Hypothalamus (tissue), 51 donors: ENCODE data around the gene ARHGAP26.
"Not testable (repeated sequence)": the region's sequence is repeated elsewhere in the genome, so short reads cannot be mapped to it uniquely, and the experiment has no call there.

ENCODE experiments used
- DNase-seq, 51 donors: peaks; one replicate each; lab custom pipeline; 2025; lab: John Stamatoyannopoulos, UW

The ARHGAP26 gene

DNA sequence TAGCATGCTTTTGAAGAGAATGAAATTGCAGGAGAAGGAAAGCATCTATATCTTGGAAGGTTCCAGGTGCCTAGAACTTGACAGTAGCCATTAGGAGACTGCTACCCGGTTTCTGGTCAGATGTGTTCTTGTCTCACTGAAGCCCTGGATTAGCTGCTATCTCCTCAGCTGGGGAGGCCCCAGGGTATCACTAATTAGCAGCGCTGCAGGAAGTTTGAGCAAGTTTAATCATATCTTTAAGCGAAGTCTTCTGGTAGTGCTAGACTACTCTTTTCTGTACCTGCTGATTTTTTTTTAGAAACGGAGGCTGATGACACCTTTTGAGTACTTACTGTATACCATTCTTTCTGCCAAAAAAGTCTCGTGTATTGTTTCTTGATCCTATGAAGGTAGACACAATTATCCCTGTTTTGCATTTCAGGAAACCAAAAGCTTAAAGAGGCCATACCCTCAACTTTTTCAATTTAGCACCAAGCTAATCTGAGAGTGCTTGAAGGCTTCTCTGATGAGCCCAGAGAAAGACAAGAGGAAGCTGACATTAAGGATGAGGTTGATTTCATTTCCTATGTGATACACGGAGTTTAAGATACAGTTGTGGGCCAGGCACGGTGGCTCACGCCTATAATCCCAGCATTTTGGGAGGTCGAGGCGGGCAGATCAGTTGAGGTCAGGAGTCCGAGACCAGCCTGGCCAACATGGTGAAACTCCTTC, 201.3 kb downstream of the ARHGAP26 start:
- DNase-seq, result no peak

DNA sequence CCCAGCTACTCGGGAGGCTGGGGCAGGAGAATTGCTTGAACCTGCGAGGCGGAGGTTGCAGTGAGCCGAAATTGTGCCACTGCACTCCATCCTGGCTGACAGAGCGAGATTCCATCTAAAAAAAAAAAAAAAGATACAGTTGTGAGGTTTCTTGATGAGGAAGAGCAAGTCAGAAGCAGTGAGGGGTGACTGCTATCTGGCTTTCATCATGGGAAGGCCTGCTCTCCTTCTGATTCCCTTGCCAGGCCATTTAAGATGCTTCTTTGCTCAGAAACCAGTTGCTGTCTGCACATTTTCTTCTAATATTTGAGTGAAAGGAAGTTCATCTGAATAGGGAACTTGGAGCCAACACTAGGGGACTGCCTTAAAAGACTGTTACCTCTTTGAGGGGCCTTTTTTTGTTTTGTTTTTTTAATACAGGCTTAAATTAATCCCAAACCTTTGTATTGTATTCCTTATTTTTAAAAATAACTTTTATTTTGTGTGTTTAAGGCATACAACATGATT, 201.9 kb downstream of the ARHGAP26 start:
- no peak for DNase-seq

DNA sequence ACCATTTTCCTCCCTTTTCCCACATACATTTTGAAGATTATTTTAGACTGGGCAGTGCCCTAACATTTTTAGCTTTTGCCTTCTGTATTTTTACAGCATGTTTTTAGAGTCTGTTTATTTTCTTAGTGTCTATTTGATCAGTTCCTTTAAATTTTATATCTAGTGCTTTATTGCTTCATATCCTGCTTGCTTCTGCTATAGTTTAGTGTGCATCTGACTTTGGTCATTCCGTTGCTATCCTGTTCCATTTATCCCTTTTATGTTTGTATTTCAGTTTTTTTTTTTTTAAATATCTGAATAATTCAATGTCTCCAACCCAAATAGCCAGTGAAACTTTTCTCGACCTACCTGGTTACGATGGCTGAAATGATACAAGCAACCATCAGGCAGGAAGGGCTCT, 203.8 kb downstream of the ARHGAP26 start:
- DNase-seq, result no peak

DNA sequence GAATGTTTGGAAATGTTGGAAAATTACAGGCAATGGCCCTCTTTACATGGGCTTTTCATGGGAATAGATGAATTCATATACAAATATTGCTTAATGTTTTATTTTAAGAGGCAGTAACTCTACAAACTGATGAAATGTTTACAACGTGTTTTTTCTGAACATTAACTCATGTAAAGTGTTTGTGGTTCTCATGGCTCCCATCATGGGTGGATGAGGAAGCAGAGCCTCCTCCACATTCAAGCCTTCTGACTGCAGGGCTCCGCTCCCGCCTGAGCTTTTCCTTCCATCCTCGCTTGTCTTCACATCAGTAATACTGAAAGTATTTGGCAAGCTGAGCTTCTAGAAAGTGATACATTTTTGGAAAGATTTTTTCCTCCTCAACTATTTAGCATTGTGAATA, 204.2 kb downstream of the ARHGAP26 start:
- no peak for DNase-seq

DNA sequence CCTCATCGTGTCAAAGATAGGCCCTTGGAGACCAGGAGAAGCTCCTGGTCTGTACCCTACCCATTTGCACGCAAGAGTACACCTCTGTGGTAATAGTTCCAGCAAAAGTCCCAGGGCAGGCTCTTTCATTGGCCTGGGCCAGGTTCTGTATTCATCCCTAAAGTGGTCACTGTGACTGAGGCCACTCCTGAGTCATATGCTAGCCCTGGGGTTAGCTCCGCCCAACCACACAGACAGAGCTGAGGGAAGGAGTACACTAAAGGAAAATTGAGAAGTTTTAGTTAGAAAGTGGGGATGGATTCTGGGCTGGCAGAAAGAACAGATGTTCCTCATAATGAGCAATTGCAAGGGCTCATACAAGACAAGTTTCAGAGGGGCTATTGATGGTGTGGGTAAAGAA, 206.7 kb downstream of the ARHGAP26 start:
- no peak for DNase-seq

DNA sequence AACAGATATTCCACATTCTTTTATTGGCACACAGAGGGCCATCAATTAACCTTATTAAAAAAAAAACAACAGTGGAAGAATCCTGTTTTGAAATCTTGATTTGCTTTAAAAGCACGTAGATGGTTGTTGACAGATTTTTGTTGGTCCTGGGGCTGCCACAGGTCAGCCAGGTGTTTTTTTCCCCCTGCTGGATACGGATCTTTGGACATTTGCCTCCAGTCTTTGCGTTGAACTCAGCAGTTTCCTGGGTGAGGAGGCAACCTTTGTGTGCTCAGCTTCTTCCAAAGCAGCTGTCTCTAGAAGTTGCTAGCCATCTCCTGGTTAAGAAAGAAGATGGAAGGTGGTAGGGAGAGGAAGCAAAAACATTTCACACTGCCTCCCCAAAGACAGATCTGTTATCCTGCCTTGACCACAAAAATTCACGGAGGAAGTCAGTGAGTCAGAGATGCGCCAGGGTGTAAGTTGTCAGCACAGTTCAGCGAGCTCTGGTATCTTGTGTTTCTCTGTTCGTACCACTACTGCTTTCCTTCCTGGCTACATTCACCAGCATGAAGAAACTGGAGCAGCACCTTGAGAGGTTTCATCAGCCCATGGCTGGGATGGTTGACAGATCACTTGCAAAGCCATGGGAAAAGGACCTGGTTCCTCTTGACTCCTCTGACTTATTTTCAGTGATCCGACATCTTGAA, 207.3 kb downstream of the ARHGAP26 start:
- DNase-seq, result peak in 1 of 51 donors; percentile 41

DNA sequence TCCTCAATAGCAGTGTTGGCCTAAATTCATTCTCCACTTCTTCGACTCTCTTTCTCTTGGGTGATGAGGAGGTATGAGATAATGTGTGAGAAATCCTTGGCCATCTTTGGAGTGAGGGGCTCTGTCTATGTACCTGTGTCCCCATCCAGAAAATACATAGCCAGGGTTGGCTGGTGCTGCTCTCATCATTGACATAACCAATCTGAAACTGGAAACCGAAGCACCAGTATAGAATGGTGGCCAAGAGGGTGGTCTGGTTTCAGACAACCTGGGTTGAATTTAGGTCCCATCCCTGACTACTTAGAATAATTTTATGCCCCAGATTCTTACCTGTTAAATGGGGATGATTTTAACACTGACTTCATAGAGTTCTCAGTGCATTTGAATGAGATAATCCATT, 208.1 kb downstream of the ARHGAP26 start:
- no peak for DNase-seq

DNA sequence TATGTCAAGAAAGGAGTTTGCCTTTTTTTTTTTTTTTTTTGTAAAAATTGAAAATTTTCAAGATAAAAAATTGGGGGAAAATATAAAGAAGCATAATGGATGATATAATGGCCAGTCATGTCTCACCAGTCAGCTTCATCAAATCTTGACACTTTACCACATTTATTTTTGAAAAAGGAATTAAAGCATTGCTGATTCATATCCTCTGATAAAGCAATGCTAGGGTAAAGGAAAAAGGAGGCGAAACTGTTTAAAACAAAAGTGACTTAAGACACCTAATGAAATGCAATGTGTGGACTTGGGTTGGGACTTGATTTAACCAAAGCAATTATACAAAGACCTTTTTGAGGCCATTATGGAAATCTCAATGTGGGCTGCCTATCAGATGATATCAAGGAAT, 208.5 kb downstream of the ARHGAP26 start:
- DNase-seq, result no peak

DNA sequence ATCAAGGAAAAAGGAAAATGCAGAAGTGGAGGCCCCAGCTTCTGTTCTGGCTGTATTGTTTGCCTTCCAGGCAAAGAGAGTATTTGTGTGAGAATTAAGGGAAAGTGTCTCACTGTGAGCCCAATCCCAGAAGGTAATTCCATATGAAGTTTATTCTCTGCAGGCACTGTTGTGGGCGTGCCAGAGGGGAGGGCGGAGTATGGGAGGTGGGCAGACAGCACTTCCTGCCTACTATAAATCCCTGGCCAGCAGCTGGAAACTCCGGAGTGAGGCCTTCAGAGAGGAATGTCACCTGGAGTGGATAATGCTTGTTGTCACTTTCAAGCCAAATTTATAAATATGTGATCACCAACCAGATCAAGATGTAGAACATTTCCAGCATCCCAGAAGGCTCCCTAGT, 209.5 kb downstream of the ARHGAP26 start:
- DNase-seq, result no peak

DNA sequence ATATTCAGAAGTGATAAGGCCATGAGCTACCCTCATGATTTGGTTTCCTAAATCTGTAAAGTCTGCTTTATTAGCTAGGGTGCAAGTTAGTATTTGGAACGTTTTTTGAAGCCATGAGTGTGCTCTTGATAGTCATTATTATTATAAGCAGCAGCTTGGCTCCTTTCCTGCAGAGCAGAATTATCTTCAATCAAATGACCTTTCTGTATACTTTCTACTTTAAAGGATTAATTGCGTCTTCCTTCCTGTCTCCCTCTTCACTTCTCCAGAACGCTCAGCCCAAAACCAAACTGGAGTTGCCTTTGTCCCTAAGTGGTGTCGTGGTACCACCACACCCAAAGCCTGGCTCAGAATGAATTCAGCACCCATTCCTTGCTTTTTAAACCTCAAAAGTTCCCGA, 211.3 kb downstream of the ARHGAP26 start:
- no peak for DNase-seq

DNA sequence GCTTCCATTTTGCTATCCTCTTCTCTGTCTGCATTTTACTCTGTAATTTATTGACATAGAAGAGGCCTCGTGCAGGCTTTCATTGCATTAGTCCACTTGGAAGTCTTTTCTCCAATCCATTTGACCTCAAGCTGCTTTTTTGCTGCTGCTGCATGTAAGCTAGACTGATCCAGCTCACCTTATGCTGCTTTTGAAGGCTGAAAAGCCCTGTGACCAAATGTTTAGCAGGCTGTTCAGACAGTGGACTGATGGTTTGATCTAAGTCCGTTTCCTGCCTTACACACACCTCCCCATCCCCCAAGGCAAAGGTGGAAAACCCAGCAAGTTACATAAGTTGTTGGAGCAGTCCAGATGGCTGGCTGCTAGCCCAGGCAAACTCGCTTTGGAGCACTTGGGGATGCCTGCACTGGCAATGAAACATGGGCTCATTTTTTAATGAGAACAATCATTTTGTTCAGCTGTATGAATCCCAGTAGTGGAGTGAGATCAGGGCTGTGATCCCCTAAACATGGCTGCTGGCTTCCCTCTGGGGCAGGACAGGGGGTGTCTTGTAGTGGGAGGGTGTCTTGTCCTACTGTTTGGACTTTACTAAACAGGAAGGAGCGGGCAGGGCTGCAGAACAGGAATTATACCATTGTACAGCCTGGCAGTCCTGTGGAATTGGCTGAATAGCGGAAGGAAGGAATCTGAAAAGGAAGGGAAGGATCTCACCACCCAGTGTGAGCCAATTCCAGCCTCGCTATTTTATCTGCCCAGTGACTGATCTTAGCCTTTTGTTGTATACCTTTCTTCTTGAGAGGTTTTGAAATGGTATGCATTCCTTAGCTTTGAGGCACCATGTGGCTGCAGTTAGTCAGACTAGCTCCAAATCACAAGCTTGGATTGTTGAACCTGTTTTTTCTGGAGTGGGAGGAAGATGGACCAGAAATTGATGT, 212.0 kb downstream of the ARHGAP26 start:
- DNase-seq, result peak in 42 of 51 donors; percentile 4 to 83 (median 51)

DNA sequence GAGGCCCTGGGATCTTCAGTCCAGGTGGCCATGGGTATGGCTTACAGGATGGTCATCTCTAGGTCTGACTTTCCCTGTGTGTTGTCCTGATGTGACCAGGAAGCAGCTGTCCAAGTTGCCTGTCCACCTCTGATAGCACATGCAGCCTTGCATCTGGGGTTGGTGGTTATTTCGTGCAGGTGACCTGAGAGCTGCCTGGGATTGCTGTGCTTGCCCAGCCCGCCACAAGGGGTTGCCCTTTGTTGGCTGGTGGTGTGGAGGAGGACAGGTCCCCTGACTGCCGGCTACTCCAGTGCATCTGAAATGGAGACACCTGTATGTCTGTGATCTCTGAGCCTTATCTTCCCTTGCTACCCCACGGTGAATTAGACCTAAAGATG, 212.6 kb downstream of the ARHGAP26 start:
- peak in 1 of 51 donors; percentile 4 for DNase-seq

DNA sequence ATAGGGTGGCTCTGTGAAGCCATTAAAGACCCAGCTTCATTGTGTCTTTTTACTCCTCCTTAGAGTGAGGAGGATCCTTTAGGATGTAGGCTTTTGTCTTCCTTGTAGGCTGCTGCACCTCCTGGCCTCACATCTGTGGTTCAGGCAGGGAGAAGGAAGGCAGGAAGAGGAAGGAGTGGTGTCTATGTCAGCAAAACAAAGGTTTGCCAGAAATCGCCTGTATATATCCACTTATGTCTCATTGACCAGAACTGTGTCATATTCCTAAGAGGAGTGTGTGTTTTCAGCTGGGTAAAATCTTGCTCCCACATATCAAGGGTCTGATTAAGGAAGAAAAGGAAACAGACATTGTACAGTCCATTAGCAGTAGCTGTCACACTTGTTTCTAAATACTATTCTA, 213.8 kb downstream of the ARHGAP26 start:
- DNase-seq, result no peak

DNA sequence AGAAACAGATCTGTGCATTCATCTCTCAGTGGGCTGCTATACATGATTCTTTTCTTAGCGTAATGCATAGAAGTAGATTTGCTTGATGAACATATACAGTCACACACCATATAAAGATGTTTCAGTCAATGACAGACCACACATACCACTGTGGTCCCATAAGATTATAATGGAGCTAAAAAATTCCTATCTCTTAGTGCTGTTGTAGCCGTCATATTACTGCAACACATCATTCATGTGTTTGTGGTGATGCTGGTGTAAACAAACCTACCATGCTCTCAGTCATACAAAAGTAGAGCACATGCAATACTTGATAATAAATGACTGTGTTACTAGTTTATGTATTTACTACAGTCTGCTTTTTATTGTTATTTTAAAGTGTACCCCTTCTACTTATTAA, 214.3 kb downstream of the ARHGAP26 start:
- no peak for DNase-seq

DNA sequence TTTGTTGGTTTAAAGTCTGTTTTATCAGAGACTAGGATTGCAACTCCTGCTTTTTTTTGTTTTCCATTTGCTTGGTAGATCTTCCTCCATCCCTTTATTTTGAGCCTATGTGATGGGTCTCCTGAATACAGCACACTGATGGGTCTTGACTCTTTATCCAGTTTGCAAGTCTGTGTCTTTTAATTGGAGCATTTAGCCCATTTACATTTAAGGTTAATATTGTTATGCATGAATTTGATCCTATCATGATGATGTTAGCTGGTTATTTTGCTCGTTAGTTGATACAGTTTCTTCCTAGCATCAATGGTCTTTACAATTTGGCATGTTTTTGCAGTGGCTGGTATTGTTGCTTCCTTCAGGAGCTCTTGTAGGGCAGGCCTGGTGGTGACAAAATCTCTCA, 219.1 kb downstream of the ARHGAP26 start:
- DNase-seq, result not testable (repeated sequence)

DNA sequence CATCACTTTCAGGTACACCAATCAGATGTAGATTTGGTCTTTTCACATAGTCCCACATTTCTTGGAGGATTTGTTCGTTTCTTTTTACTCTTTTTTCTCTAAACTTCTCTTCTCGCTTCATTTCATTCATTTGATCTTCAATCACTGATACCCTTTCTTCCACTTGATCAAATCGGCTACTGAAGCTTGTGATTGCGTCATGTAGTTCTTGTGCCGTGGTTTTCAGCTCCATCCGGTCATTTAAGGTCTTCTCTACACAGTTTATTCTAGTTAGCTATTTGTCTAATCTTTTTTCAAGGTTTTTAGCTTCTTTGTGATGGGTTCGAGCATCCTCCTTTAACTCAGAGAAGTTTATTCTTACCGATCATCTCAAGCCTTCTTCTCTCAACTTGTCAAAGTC, 219.9 kb downstream of the ARHGAP26 start:
- DNase-seq, result not testable (repeated sequence)

DNA sequence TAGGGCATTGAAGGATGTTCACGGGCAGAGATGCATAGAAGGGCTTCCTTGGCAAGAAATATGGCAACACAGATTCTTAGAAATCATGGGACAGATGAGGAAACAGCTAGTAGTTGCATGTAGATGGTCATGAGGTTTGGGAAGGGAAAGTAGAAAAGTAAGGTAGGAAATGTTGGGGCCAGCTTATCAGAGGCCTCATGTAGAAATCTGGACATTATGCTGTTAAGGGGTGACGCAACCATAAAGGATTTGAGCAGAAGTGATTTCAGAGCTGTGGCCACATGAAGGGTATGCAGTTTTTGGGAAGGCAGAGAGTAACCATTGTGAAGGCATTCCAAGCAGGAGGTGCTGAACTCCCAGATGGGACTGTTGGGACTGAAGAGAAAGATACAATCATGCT, 224.0 kb downstream of the ARHGAP26 start:
- DNase-seq, result no peak

DNA sequence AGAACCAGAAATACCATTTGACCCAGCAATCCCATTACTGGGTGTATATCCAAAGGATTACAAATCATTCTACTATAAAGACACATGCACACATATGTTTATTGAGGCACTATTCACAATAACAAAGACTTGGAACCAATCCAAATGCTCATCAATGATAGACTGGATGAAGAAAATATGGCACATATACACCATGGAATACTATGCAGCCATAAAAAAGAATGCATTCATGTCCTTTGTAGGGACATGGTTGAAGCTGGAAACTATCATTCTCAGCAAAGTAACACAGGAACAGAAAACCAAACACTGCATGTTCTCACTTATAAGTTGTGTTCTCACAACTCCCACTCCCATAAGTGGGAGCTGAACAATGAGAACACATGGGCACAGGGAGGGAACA, 225.4 kb downstream of the ARHGAP26 start:
- not testable (repeated sequence) for DNase-seq

DNA sequence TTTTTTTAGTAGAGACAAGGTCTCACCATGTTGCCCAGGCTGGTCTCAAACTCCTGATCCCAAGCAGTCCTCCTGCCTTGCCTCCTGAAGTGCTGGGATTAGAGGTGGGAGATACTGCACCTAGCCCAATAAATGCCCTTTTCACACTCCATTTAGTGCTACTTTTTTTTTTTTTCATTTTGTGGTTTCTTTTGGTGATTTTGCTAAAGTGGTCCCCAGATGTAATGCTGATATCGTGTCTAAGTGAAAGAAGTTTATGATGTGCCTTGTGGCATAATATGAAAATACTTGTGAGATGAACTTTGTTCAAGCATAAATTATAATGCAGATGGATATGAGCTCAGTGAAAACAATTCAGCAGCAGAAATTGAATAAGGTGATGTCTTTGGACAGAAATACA, 227.4 kb downstream of the ARHGAP26 start:
- no peak for DNase-seq

DNA sequence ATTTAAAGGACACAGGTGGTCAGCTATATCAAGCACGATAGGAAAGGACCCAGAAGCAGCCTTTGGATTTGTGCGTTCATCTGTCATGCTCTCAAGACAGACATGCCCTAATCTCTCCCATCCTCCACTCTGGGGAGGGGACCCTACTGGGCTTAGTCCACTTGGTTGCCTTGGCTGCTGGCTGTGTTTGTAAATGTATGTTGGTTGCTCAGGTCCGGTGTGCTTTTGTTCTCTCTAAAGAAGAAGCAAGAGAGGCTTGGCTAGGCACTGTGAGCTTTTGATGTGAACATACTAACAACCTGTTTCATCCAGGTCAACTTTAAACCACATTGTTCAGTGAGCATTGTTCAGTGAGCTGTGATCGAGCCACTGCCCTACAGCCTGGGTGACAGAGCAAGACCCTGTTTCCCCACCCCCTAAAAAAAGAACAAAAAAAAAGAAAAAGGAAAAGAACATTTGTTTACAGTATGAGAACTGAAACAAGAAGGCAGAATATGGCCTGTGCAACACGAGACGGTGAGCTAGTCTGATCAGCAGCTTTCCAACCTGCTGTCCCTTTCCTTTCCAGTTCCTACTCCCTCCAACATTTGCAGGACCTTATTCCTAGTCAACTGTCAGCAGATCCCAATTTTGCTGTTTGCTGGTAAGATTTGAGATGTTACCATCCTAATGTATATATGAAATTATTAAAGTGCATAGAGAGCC, 228.3 kb downstream of the ARHGAP26 start:
- DNase-seq, result no peak

DNA sequence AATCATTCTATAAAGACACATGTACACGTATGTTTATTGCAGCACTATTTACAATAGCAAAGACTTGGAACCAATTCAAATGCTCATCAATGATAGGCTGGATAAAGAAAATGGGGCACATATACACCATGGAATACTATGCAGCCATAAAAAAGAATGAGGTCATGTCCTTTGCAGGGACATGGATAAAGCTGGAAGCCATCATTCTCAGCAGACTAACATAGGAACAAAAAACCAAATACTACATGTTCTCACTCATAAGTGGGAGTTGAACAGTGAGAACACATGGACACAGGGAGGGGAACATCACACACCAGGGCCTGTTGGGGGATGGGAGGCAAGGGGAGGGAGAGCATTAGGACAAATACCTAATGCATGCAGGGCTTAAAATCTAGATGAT, 230.4 kb downstream of the ARHGAP26 start:
- not testable (repeated sequence) for DNase-seq
